CD4-positive, alpha-beta T cell treated with Interleukin-17A for 1 hour (primary cell): ENCODE measurements around the gene TRPC3.
"Not testable (repeated sequence)": the region's sequence is repeated elsewhere in the genome, so short reads cannot be mapped to it uniquely, and the experiment has no call there.

Experiments
- DNase-seq: peaks from one replicate; pipeline ENCODE4 v3.0.0-alpha.2; 2020

Gene TRPC3

DNA sequence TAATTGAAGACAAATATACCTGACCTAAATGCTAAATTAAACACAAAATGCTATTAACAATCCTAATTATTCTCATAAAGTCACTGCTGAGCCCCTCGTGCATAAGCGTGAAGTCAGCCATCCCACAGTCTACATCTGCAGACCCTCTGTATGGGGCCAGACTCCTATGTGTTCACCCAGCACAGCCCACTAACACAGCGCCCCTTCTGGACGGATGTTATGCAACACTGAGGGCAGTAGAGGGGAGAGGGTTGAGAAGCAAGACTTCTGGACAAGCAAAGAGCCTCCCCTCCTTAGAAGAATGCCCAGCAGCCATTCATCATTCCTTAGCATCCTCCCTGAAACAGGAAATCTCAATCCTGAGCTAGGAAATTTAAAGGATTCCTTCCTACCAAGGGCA lies 7.9 kb downstream of the TRPC3 start:
- DNase-seq = peak; percentile 16

DNA sequence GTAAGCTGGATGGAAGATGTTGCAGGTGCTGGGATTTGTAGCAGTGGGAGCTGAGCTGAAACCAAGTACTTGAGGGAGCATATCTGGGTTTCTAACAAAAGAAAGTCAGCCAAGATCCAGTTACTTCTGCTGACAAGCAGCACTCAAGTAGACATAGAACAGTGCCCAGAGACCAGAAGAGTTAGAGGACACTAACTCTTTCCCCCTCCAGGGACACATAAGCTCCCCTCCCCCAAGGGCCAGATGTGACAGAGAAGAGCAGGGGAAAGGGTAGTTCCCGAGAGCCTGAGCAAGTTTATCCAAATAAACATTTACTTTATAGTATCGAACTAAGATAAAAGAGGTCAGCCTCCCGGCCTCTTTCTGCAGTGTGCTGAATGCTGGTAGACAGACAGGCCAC lies 12.2 kb downstream of the TRPC3 start:
- DNase-seq = no peak

DNA sequence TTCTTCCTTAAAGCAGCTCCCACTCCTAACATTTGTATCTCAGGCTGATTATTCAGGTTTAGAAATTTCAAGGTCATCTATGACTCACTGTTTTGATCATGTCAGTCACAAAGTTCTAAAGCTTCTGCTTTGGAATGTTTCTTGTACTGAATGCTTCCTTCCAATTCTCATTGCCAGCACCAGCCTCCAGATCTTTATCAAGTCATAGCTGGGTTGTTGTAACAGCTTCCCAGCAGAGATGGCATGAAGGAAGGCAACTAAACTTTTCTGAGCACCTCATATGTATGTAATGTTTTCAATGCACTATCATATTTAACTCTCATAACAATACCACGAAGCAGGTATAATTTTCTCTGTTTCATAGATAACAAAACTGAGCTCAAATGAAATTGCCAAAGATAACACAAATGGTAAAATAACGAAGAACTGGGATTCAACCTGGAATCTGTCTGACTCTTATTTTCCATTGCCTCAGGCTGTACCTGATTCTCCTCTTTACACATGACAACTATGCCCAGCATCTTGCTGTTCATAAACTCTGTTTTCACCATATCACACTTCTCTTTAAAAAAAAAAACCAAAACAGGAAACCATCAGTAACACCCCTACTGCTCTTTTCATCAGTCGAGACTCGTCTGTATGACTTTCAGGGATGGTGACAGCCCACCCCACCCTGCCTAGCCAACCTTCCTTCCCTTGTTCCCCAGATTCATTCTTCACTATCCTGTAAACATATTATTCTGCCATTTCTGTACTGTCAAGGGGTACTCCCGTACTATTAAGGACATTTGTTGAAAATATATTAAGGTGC lies 13.4 kb downstream of the TRPC3 start:
- DNase-seq = peak; percentile 26

DNA sequence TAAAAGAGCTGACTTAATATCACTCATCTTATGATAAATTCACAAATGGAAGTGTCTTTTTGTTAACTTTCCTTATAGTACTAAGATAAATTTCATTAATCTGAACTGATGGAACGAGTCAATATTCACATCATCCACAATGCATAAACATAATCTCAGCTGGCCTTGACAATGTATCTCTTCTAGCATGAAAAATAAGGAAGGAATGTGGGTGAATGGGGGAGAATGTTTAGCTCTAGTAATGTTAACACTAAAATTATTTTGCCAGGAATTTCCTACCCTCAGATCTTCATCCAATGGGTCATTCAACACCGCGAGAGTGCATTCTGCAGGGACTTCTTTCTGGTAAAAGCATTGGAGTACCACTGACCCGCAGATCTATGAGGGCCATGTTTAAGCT lies 15.8 kb downstream of the TRPC3 start:
- no peak for DNase-seq

DNA sequence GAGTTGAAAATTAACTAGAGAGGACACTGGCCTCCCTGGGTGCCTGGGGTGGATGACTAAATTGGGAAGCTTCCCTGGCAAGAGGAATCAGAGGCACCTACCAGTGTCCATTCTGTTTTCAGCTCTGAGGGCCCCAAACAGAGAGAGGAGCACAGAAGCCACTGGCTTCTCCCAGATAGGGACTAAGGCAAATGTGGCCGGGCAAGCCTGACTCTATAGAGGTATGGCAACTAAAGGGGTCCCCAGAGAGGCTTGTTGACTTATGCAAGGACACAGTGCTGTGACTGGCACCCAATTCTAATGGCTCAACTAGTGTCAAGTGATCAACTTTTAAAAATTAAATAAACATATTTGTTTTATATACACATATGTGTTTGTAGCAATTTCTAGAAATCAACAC lies 17.2 kb downstream of the TRPC3 start:
- no peak for DNase-seq

DNA sequence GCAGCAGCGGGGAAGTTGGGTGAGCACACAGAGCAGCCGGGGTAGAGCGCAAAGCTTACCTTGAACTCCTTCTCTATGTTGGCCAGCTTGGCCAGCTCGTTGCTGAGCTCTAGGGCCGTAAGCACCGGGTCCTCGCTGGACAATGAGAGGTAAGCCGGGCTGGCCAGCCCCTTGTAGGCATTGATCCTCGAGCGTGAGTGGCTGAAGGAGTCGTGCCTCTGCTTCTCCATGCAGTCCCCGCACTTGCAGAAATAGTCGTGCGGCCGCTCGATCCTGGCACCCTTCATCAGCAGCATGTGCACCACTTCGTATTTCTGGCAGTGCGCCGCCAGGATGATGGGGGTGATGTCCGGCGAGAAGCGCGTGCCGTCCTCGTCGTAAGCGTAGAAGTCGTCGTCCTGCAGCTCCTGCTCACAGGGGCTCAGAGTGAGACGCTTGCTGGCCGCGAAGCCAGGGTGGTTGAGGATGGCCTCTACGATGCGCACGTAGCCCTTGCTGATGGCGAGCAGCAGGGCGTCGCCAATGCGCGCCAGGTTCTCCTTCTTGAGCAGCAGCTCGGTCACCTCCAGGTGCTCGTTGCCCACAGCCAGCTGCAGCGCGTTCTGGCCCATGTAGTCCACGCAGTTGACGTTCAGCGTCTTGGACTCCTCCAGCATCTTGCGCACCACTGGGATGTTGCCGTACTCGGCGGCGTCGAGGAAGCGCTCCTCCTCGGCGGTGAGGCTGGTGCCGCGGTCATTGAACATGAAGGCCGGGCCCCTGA lies 19.5 kb downstream of the TRPC3 start:
- no peak for DNase-seq

DNA sequence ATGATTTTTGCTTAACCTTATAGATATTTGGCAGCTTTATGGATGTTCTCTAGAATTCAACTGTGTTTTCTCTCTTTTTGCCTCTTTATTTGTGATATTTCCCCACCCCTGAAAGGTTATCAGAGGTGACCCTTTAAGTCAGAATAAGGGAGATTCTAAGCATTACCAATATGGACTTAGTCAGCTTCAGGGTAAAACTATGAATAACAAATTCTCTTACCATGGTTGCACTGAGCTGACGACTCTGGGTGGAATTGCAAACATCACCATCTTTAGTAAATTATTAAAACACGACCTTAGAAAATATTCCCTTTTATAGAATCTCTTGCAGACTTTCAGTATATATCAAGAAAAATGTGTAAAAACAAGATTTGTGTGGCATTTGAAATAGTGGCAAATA lies 21.6 kb downstream of the TRPC3 start:
- no peak for DNase-seq

DNA sequence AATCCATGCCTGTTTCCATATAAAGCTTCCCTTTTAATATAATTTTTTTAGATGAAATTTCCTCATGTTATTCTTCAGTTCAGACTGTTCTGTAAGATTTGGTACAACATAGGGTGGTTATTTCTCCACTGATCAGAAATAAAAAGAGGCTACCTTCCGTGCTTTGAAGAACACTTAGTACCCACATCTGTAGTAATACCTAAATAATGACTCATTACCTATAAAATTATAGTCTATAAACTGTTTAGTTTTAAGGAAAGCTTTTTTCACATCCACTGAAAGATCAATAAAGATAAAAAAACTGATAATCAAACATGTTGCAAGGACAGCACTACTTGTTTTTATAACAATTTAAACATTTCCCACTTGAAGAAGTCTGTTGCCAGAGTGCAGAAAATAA lies 23.9 kb downstream of the TRPC3 start:
- no peak for DNase-seq

DNA sequence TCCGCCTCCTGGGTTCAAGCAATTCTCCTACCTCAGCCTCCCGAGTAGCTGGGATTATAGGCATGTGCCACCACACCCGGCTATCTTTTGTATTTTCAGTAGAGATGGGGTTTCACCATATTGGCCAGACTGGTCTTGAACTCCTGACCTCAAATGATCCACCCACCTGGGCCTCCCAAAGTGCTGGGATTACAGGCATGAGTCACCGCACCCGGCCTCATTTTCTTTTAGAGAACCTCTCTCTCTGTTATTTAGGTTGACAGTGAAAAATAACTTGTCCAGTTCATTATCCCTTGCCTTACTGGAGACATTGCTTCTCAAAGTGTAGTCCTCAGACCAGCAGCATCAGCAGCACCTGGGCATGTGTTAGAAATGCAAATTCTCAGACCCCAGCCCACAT lies 25.4 kb downstream of the TRPC3 start:
- not testable (repeated sequence) for DNase-seq

DNA sequence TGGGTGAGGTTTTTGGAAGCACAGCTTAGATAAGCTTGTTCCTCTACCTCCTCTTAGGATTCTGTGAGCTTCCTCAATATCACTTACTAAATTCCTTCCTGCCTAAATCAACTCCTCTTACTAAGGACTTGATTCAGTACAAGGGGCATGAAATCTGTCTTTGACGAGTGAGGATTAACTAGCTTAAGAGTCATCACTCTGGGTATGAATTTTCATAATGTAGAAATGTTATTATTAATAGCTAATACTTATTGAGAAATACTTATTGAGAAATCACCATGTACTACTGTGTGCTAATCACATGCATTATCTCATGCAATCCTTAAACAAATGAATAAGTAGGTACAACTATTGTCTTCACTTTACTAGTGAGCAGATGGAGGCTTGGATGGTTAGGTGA lies 28.6 kb downstream of the TRPC3 start:
- DNase-seq = no peak

DNA sequence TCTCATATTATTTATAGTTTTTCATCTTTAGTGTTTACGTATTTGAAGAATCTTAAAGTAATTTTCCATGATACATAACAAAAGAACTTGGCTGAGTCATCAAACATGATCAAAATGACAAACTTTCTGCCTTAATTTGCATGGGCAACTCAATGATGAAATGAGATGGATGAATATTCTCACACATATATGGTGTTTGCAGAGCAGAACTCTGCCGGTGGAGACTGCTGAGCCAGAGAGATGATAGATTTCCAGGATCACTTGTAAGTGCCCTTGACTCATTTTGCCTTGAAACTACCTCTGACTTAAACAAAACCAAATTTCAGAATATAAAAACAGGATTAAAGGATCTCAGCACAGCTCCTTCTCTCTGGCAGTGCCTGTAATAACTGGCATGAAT lies 38.2 kb downstream of the TRPC3 start:
- DNase-seq = no peak

DNA sequence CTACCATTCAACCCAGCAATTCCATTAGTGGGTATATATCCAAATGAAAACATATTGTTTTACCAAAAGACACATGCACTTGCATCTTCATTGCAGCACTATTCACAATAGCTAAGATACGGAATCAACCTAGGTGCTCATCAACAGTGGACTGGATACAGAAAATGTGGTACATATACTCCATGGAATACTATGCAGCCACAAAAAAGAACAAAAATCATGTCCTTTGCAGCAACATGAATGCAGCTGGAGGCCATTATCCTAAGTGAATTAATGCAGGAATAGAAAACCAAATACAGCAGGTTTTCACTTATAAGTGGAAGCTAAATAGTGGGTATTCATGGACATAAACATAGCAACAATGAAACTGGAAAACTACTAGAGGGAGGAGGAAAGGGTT lies 43.5 kb downstream of the TRPC3 start:
- DNase-seq = no peak

DNA sequence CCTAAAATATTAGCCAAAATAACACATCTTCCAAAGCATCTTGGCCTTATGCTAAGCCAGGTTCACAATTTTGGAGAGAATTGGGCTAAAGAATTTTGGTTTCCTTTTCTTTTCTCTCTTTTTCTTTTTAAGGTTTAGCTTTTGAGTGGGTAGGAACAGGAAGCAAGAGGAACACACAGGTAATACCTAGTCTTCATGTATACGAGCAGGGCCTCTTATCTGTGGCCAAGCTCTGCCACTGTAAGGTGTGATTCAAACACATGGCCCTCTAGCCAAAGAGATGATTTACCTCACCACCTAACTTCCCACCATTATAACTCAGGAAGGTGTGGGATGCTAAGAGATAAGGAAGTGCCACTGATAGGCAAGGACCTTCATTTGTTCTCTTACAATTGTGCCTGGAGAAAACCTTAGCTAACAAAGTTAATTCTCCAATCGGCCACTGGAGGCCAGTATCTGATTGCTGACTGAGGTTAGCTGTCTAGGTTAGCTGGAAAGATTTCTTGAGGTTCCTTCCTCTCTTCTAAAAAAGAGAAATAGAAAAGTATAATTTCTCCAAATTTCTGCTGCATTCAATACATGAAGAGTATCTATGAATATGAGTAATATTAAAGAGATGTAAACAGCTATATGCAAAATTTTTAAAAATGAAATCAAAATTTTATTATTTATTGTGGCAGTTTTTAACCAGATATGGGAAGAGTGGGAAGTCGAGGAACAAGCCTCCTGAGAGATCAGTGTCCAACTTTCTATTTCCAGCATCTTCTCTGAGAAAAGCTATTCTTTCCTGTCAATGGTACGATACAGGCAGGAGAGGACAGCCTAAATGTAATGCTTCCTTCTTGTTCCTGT lies 51.5 kb downstream of the TRPC3 start:
- peak; percentile 72 for DNase-seq

DNA sequence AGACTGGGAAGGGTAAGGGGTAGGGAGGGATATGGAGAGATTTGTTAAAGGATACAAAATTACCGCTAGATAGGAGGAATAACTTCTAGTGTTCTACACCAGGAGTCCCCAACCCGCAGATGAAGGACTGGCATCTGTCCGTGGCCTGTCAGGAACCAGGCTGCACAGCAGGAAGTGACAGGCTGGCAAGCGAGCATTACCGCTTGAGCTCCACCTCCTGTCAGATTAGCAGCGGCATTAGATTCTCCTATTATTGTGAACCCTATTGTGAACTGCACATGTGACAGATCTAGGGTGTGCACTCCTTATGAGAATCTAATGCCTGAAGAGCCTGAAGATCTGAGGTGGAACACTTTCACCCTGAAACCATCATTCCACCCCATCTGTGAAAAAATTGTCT lies 53.7 kb downstream of the TRPC3 start:
- DNase-seq = peak; percentile 13

DNA sequence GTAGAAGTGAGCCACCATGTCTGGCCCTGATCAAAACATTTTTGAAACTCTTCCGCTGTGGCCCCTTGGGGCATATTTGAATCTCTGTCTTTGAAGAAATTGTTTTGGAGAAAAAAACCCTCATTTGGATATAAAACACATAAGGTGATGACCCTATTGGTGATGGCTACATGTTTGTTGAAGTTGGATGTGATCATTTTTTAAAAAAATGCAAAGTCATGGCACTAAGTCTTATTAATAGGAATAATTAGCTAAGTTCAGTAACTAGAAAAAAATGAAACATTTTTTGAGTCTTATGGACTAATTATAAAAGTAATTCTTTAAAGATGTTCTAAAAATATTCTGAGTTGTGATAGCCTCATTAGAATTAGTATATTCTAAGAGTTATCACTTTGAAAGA lies 63.7 kb downstream of the TRPC3 start:
- DNase-seq = no peak

DNA sequence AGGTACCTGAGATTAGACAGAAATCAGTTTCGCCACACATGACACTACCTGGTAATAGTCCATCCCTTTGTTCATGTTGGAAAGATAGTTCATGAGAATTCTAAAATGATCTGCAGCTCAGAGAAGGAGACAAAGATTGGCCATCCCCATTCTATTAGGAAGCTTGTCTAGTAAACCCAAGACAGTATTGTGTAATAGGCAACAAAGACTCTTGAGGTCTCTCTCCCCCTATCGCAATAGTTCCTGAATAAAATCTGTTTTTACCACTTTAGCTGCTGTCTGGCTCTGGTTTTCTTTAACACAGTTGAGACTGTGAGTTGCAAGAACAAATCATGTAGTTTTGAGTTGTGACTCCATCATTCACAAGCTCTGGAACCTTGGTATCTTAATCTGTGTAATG lies 66.7 kb downstream of the TRPC3 start:
- no peak for DNase-seq

DNA sequence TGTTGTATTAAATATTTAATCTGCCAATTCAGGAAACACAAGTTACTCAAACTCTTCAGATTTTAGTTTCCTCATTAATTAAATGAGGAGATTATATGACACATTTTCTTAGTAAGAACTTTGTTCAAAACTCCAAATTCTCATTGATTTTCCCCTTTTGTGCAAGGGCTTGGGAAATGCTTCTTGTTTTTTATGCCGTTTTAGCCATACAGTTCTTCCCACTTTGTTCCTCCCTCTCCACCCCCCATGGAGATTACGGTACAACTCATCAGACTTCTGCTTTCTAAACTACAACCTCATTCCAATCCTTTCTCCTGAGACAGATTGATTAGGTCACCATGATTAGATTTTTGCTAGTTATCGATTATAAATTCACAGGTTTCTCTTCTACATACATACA lies 70.7 kb downstream of the TRPC3 start:
- DNase-seq = no peak

DNA sequence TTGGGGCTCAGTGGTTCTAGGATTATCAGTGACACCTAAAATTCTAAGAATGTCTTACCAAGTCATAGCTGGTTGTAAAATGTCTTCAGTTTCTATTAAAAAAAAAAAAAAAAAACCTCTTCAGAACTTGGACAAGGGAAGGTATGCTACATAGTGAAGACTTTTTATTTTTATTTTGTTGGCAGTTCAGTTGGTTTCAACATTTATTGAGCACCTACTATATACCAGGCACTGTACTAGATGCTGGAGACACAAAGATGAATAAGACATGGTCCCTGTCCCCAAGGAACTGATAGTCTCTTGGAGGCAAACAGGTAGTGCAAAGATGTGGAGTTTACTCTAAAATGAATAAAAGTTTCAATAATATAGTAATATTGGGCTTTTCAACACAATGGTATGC lies 72.7 kb downstream of the TRPC3 start:
- no peak for DNase-seq

DNA sequence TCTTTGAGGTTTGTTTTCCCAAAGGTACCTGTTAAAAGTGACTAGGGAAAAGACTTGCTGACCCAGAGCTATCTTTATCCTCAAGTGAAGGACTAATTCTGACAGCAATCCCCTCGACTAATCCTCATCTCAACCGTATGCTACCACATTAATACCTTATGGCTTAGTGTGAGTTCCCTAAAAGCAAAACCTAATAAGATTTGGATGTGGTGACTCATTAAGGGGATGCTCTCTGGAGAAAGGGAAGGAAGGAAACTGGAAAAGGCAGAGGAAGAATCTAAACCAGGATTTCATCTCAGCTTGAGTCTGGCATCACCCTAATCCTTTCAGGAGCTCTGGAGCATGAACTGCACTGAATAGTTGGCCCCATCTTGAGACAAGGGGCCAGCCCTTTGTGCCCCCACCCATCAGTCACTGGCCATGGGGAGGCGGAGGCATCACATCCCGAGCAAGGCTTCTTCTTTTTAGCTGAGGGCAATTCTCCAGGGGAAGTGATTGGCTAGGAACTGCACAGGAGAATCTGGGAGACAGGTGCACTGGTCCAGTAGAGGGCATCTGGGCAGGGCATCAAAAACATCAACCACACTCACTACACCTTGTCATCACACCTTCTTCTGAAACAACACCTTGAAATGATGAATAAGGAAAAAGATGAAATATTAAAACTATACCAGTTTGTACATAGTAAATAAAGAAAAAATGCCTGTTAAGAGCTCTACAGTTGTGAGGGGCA lies 74.7 kb downstream of the TRPC3 start:
- DNase-seq = no peak

DNA sequence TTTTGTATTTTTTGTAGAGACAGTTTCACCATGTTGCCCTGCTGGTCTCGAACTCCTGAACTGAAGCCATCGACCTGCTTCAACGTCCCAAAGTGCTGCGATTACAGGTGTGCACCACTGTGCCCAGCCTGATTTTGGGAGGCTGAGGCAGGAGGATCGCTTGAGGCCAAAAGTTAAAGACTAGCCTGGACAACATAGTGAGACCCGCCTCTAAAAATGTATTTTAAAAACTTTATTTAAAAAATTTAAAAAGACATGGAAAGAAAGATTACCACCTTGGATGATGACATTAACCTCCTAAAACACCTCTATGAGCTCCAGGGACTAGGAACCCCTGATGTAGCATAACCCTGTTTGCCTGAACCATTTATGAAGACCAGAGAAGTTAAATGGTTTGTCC lies 75.8 kb downstream of the TRPC3 start:
- no peak for DNase-seq

DNA sequence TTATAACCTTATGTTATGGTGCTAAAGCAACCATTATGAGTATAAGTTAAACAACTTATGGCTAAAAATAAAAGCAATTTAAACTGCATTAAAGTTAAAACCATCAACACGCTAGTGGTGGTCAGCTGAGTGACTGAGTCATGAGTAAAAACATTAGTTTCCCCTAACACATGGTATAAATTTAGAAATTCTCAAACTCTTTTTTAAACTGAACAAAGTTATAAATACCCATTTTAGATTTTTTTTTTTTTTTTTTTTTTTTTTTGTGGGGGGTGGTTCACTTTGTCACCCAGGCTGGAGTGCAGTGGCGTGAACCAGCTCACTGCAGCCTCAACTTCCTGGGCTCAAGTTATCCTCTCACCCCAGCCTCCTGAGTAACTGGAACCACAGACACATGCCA lies 76.2 kb downstream of the TRPC3 start:
- DNase-seq = no peak

DNA sequence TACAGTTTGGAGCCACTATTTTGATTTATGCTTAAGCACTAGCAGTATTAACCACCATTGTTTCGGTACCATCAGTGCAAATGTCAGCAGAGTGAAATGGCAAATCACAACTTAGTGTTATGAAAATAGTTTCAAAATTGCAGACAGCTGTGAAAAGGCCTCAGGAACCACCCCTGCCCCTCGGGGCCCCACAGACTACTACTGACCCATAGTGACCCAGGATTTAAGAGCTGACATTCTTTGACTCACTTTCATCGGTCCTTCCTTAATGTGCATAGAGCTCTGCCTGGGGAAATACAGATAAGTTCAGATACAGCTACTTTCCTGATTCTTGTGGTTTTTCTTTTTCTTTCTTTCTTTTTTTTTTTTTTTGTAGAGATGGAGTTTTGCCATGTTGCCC lies 78.3 kb downstream of the TRPC3 start:
- no peak for DNase-seq
